GM12801 (cell line): ENCODE data around the gene CD79A.

Experiments
- CTCF ChIP-seq: IDR thresholded peaks from one replicate; pipeline ENCODE4 v1.5.1; 2011; ENCODE audit warnings: control low read depth; ENCODE audit not compliant: insufficient read length; ENCODE audit errors: extremely low read depth

Gene CD79A

GRCh38 chr19:41909706-41910105, 32.6 kb downstream of the CD79A start:
- TF ChIP-seq CTCF, result no peak

- TF ChIP-seq CTCF, result no peak
Measured at GRCh38 chr19:41910240-41910991, 33.3 kb downstream of the CD79A start.

- TF ChIP-seq CTCF, result no peak
Measured at GRCh38 chr19:41910992-41911888, 34.2 kb downstream of the CD79A start.

GRCh38 chr19:41911889-41912731, 35.0 kb downstream of the CD79A start:
- no peak for TF ChIP-seq CTCF

GRCh38 chr19:41912899-41913537, 35.9 kb downstream of the CD79A start:
- TF ChIP-seq CTCF, result no peak

- no peak for TF ChIP-seq CTCF
Measured at GRCh38 chr19:41913538-41914423, 36.7 kb downstream of the CD79A start.
